ENCODE measurements around the gene EXOC6B.

DNA sequence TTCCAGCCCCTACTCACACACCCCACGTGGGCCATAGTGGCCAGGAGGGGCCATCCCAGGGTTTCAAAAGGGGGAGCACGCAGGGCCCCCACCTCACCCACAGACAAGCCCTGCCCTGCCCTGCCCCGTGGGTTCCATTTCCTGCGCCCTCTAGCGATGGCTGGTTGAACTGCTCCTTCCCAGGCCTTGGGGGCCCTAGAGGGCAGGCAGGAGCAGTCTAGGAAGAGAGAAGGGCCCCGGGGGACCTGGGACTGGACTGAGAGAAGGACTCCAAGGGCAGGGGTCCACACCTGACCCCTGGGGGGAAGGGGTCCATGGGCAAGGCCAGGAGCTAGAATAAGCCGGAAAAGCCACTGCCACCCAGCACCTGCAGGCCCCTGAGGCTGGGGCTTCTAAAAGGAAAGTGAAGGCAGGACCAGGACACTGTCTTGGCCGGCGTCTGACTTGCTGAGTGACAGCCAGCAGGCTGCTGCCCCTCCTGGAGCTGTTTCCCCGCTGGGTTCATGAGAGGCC is 688.3 kb downstream of the EXOC6B start:
- TF ChIP-seq RARB (CRISPR knock-in tag; IDR thresholded peaks at IDR 0.05) (no peak), ZNF565 (CRISPR knock-in tag; conservative IDR thresholded peaks at IDR 0.05; ENCODE audit: low read depth) (no peak), TCF4 (CRISPR knock-in tag; IDR thresholded peaks at IDR 0.05; ENCODE audit: borderline replicate concordance) (no peak), SNAI2 (CRISPR knock-in tag; IDR thresholded peaks at IDR 0.05) (no peak), CSDC2 (CRISPR knock-in tag; IDR thresholded peaks at IDR 0.05) (no peak), ARNTL (CRISPR knock-in tag; IDR thresholded peaks at IDR 0.05; ENCODE audit: borderline replicate concordance, low read depth) (no peak), PPARA (CRISPR knock-in tag; IDR thresholded peaks at IDR 0.05; ENCODE audit: borderline replicate concordance) (no peak)

All from SK-N-SH treated with all-trans-retinoic acid at 6 μM for 48 hours (cell line).